ENCODE measurements around the gene SCCPDH.

The SCCPDH gene

DNA sequence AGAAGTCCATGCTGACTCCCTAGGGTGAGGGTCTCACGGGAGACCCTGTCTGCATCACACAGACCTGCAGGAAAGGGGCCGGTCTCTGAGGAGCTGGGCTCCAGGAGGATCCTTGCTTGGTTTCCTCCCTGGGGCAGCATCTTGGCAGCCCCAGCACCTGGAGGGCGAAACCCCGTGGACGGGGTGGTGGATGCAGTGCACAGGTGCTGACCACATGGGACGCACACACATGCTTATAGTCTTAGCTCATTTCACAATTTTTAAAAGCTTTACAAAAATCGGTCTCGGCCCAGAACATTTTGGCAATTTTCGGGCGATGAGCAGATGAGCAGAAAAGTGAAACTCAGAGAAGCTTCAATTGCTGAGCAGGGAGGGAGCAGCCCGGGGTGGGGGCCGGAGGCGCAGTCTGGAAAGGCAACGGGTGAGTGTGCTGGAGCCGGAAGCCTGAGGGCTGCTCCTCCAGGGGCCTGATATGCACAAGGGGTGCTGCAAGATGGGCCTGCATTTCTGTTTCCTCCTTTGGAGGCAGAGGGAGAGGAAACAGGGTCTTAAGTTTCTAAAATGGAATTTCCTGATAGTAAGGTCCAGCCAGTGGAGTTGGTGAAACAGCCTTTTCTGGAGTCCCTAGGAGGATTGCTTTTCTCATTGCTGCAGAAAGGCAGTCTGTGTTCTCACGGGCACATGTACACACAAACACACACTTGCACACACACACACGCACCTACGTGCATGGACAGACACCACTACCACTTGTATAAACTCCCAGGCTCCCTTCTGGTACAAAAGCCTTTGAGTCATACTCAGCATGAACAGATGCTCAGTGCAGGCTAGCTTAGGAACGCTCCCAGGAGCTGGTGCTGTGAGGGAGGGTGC is 60.6 kb downstream of the SCCPDH start:
- DNase-seq (ENCODE audit: extremely low read depth in 1 of 2, low read depth in 1 of 2) = no peak

DNA sequence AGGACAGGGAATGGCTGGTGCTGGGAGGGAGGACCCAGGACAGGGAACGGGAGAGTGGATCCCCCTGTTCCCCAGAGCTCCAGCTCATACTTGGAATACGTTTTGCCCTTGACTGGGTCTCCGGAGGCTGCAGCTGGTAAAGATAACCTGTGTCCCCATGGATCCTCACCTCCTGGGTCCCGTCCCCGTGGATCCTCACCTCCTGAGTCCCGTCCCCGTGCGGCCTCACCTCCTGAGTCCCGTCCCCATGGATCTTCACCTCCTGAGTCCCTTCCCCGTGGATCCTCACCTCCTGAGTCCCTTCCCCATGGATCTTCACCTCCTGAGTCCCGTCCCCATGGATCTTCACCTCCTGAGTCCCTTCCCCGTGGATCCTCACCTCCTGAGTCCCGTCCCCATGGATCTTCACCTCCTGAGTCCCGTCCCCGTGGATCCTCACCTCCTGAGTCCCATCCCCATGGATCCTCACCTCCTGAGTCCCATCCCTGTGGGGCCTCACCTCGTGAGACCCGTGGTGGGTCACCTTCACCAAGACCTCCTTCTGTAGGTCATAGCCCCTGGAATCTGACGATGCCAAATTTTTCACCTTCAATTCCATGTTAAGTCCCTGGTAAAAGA is 61.4 kb downstream of the SCCPDH start:
- DNase-seq (ENCODE audit: extremely low read depth in 1 of 2, low read depth in 1 of 2) = no peak

DNA sequence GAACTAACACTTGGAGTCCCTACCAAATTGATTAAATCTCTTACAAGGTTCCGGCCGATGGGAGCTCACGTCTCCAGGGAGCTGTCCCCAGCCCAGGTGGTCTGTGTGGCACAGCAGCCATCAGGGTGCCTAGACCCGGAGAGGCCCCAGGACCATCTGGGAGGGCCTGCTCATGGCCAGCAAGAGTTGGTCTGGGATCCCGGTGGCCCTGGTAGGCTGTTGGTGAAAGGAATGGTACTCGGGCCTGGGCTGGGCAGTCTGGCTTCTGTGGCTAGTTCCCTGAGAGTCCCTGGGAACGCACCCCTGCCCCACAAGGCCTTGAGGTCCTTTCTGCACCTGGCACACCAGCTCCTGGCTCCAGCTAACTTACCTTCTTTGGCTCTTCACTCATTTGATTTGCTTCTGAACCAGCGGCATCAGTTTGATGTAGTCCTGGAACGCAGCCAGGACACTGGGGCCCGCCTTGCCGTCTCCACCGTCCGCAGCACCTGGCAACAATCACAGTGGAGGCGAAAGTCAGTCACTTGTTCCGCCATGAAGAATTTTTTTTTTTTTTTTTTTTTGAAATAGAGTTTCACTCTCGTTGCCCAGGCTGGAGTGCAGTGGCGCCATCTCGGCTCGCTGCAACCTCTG is 62.5 kb downstream of the SCCPDH start:
- no peak for DNase-seq (ENCODE audit: extremely low read depth in 1 of 2, low read depth in 1 of 2)

DNA sequence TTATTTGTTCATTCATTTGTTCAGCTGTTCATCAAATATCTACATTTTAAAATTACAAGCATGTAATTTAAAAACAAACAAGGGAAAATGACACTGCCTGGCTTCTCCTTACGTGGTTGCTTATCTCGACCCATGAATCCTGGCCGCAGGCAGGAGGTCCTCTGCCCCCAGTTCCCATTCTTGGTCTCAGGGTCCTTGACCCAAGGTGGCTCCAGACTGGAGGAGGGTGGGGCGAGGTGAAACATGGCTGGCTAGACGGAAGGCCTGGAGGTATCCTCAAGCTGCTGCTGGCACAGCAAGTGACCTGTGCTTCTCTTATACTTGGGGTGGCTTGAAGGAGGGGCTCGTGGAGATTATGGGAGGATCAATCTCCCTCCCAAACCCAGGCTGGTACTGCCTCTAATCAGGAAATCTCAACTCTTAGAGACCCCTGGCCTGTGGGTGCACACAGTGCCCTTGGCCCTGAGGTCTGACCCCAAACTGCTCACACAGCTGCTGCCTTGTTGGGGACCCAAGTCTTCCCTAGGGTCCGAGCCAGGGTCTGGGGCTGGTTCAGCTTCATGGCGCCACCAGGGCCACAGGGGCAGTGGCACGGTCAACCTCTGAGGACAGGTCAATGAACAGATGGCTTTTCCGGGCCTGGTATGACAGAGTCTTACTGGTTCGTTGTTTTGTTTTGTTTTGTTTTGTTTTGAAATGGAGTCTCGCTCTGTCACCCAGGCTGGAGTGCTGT is 63.7 kb downstream of the SCCPDH start:
- no peak for DNase-seq (ENCODE audit: extremely low read depth in 1 of 2, low read depth in 1 of 2)

DNA sequence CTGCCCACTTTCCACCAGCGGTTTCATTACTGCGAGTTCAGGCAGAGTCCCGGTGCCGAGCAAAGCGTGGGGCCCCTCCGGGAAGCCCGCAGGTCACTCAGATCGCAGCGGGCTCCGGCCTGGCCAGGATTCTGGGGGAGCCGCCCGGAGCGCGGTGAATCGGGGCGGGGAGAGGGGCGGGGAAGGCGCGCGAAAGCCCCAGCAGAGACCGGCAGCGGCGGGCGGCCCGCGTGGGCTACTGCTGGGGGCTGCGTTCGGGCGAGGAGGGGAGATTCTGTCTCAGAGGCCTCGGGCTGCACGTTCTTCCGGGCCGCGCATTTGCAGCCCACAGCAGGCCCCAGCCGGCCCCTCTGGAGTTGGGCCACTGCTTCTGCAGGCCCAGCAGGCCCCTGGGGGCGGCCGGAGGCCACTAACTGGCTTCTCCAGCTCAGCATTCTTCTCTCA is 64.7 kb downstream of the SCCPDH start:
- DNase-seq (ENCODE audit: extremely low read depth in 1 of 2, low read depth in 1 of 2) = no peak

DNA sequence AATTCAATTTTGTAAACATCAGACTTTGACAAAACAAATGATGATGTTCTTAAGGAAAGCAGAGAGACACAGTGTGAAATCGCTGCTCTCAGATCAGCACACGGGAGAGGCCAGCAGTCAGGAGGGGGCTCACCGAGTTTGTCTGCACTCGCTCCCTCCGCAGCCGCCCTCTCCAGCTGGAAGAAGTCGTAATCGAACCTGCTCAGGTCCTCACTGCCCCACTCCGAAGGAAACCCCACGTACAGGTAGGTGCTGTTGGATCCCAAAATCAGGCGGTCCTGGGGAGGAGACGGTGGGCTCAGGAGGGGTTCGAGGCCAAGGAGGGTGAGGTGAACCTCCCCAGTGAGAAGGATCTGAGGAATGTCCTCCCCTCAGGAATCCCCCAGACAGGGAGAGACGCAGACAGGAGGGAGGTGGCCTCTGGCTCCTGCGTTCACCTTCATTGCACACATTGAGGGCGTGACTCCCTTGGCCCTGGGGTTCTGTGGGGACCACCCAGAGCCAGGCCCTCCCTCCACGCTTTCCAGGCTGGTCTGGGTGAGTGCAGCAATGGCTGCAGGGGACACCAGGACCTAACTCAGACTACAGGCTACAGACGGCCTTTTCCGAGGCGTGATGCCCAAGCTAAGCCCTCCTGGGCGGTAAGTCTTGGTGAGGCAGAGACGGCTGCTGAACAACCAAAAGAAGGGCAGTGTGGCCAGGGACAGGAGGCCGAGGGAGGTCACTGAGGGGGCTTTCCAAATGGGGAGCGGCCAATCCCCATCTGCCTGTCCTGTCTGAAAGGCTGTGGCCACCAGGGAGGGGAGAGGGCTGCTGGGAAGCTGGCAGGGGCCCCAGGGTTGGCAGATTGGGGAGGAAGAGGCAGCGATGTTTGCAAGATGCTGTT is 65.5 kb downstream of the SCCPDH start:
- DNase-seq (ENCODE audit: extremely low read depth in 1 of 2, low read depth in 1 of 2) = no peak

DNA sequence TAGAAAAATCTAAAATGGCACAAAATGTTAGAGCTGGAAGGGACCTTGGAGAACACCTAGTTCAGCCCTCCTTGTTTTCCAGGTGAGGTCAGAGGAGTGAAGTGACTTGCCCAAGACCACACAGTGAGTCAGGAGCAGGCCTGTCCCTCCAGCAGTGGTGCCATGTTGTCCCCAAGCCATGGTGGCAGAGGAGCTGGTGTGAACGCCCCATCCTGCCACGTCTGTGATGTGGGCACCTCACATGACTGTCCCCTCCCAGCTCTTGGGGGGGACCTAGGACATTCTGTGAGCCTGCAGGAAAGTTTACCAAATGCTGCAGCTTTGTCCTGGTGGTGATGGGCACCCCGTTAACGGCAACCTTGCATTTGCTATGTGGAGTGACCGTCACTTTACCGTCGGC is 66.2 kb downstream of the SCCPDH start:
- no peak for DNase-seq (ENCODE audit: extremely low read depth in 1 of 2, low read depth in 1 of 2)

DNA sequence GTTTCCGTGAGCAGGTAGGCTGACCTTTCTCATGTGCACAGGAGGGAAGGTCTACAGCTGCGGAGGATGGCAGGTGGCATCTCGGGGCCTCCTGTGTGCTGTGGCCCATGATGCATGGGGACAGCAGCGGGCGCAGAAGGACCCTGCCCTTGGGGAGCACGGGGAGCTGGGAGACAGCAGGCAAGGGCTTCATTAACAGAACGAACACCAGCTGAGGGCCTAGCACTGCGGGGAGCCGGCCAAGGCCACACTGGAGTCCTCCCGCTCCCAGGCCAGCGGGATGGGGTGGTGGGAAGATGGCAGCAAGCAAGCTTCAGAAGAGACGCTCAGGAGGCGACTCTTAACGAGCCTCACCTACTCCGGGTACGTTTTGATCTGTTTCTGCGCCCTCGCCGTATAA is 66.6 kb downstream of the SCCPDH start:
- no peak for DNase-seq (ENCODE audit: extremely low read depth in 1 of 2, low read depth in 1 of 2)

DNA sequence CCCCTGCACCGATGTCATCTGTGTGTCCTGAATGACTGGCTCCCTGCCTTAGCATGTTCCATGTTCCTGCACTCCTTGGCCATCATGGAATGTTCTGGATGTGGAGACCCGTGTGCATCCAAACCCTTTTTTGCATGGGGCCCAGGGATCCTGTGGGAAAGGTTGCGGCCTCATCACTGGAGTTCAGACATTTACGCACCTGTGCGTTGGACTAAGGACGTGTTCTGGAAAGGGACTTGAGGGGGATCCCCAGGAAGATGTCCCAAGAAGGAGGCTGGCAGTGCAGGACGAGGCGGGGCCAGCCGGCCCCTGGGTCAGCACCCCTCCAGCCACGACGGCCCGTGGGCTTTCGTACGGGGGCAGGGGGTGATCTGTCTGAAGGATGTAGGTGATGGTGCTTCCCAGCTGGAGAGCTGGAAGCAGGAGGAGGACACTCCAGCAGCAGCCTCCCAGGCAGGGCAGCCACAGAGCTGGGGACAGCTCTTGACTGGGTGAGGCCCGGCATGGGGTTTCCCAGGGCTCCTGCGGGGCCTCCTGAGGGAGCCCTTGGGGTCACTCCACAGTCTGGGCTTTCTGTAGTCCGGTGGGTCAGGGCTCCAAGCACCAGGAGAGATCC is 67.2 kb downstream of the SCCPDH start:
- no peak for DNase-seq (ENCODE audit: extremely low read depth in 1 of 2, low read depth in 1 of 2)

DNA sequence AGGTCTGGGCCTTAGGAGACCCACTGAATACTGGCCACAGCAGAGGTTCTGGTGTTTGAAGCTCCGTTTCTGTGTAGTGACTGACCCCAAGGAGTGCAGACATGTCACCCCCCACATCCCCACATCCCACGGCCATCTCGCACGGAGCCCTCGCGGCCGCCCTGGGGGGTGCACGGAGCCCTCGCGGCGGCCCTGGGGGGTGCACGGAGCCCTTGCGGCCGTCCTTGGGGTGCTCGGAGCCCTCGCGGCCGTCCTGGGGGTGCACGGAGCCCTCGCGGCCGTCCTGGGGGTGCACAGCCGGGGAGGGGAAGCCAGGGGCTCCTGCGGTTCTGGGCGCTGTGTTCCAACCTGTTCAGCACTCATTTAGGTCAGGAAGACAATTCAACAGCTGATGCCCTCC is 68.4 kb downstream of the SCCPDH start:
- no peak for DNase-seq (ENCODE audit: extremely low read depth in 1 of 2, low read depth in 1 of 2)

DNA sequence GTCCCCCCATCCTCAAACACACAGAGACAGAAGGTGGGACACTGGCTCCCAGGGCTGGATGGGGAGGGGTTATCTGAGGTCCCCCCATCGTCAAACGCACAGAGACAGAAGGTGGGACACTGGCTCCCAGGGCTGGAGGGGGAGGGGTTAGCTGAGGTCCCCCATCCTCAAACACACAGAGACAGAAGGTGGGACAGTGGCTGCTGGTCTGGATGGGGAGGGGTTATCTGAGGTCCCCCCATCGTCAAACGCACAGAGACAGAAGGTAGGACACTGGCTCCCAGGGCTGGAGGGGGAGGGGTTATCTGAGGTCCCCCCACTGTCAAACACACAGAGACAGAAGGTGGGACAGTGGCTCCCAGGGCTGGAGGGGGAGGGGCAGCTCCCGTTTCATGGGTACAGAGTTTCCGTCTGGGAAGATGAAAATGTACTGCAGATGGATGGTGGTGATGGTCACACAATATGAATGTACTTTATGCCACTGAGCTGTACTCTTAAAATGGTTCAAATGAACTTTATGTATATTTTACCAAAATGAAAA is 69.2 kb downstream of the SCCPDH start:
- no peak for DNase-seq (ENCODE audit: extremely low read depth in 1 of 2, low read depth in 1 of 2)

DNA sequence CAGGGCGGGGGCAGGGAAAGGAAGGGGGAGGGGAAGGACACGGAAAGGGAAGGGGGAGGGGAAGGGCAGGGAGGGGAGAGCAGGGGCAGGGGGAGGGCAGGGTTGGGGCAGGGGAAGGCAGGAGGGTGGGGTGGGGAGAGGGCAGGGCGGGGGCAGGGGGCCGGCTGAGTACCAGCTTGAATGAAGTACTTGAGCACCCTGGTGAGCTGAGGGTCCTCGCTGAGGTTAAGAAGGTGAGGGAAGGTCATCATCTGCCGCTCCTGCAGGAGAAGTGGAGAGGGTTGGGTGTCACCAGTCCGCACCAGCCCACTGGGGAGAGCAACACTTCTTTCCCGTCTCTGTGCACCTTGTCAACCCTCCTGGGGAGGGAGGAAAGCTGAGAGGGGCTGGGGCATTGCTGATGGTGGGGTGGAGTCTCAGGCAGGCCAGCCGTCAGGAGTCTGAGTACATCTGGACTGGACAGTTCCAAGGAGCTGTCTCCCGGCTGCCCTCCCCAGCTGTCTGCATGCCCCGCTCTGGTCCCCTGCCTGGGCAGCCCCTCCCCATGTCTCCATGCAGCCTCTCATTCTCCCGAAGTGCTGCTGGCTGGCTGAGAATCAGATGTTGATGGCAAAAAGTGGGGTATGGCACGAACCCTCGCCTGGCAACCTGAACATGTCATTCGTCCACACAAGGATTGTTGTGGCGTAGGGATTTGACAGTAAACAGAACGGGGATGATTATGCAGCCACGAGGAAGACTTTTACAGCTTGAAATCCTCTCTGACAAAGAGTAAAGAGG is 70.0 kb downstream of the SCCPDH start:
- no peak for DNase-seq (ENCODE audit: extremely low read depth in 1 of 2, low read depth in 1 of 2)

DNA sequence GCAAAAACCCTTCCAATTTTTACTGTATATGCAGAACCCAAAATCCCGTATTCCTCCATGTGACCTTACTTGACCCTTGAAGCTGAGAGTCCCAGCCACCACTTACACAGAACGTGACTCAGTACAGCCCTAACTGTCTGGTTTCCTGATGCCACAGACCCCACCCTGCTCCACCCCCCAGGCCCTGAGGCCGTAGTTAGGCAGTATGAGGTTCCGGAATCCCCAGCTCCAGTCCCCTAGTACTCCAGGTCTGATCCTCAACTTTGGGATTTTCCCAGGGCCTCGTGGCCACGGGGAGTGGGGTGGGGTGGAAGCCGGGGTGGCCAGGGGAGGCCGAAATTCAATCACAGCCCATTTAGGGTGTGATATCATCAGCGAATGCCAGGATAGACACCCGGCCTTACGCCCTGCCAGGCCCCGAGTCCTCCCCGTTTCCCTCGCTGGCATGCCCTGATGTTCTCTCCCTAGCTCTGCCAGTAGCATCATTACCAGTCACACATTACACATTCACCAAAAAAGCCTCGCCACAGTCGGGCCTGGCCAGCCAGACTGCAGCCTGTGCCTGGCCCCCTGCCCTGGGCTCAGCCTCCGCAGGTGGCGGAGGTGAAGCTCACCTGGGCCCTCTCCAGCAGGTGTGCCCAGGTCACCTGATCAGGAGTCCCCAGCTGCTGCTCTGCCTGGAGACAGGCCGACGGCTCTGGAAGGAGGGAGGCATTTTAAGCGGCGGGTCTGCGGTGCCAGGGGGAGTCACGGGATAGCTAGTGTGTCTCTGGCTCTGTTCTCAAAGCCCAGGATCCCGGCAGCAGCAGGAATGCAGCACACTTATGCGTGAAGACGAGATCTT is 70.8 kb downstream of the SCCPDH start:
- no peak for DNase-seq (ENCODE audit: extremely low read depth in 1 of 2, low read depth in 1 of 2)

DNA sequence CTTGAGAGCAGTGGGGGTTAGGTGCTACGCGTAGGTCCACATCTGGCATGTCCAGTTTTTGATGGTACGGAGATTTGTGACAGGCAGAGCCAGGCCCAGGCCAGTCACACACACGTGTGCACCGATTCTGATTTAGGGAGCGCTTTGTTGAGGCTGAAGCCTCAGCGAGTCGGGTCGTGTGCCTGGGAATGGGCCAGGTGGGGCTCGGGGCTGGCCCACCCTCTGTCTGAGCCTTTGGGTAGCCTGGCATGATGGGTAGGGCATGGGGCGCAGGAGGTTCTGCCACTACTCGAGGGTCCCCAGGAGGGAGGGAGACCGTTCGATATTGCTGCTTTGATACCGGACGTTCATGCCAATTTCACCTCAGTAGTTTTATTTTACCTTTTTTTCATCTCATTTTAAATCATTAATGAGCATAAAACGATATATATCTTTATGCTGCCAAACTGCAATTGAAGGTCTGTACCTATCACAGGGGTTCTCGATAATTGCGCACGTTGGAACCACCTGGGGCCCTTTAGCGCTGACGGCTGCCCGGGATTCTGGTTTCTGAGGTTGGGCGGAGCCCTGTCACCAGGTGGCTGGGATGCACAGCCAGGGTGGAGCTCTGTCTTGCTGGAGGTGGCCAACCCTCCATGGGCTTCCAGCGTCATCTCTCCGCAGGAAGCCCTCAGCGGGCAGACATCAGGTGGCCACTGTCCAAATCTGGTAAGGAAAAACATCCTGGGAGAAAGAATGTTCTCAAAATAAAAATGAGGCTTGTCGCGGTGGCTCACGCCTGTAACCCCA is 71.9 kb downstream of the SCCPDH start:
- no peak for DNase-seq (ENCODE audit: extremely low read depth in 1 of 2, low read depth in 1 of 2)

DNA sequence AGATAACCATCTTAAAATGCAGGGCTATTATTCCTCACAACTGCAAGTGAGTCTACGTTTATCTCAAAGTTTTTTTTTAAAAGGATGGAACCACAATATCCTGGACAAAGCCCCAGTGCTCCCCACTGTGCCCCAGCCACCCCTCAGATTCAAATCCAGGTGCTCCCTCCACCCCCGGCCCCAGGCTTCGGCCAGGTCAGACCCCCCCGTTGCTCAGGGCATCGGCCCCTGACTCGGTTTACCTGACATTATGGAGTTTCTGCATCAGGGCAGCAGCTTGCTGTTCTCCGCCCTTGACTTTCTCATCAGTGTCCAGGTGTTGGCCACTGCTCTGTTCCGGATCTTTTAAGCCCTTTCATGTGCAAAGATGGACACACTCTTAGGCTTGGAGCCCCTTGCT is 72.9 kb downstream of the SCCPDH start:
- DNase-seq (ENCODE audit: extremely low read depth in 1 of 2, low read depth in 1 of 2) = no peak

DNA sequence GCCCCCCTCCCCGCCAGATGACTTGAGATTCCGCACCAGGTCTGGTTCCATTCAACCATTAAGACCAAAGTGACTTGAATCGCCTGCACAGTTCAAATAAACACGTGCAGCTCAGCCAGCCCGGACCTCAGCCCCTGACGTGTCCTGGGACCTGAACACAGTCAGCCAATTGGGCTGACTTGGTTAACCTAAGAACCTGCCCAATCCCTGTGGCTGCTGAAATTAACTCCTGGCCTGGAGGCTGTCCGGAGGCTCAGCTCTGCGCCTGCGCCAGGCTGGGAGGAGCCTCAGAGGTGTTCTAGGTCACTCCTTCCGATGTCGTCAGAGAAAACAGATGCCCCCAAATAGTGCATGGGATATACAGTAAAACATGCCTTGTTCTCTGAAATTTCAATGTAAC is 73.4 kb downstream of the SCCPDH start:
- DNase-seq (ENCODE audit: extremely low read depth in 1 of 2, low read depth in 1 of 2) = no peak

DNA sequence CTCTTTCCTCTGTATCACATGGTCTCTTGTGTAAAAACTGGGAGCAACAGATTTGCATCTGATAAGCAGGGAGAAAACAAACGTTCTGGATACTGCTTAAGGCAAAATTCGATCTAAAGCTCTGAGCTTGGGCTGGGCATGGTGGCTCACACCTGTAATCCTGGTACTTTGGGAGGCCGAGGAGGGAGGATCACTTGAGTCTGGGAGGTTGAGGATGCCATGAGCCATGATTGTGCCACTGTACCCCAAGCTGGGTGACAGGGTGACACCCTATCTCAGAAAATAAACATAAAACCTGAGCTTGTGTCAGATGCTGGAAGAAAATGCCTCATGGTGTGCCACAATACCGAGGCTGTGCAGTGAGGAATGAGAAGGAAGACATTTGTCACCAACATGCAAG is 73.9 kb downstream of the SCCPDH start:
- DNase-seq (ENCODE audit: extremely low read depth in 1 of 2, low read depth in 1 of 2) = no peak
